GM12873 (cell line): ENCODE results near the gene PEPD.

ENCODE experiments used
- TF ChIP-seq, protein P1 (sequence below): IDR thresholded peaks from 2 replicates; pipeline ENCODE4 v1.5.1; 2012; ENCODE audit warnings: low read depth, mild to moderate bottlenecking, moderate library complexity, low read length, control low read depth; ENCODE audit not compliant: insufficient read depth; ENCODE audit errors: missing control alignments

Gene PEPD

DNA sequence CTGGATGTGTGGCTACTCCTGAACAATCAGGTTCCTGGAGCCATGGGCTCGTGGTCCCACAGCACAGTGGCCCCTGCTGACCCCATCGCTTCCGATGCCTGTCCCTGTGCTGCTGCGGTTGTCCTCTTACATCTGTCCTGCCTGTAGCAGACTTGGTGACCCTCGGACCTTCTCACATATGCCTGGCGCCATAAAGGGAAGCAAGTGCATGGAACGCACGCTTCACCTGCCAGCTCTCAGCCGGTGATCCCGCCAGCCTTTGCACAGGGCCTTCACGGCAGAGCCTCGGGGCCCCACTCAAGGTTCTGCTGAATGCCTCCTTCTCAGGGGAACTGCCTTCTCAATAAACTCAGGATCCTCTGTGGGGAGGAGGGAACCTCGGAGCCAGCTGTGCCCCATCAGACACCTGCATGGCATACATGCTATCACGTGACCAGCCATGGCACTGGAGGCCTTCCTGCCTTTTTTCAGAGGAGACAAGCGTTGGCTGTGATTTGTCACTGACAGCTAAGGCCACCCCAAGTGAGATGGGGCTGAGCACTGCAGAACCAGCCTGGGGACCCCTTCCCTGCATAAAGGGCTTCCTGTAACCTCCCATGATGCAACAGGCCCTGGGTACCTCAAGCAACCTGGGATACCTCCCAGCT, 24.3 kb downstream of the PEPD start:
- TF ChIP-seq, protein P1, sequence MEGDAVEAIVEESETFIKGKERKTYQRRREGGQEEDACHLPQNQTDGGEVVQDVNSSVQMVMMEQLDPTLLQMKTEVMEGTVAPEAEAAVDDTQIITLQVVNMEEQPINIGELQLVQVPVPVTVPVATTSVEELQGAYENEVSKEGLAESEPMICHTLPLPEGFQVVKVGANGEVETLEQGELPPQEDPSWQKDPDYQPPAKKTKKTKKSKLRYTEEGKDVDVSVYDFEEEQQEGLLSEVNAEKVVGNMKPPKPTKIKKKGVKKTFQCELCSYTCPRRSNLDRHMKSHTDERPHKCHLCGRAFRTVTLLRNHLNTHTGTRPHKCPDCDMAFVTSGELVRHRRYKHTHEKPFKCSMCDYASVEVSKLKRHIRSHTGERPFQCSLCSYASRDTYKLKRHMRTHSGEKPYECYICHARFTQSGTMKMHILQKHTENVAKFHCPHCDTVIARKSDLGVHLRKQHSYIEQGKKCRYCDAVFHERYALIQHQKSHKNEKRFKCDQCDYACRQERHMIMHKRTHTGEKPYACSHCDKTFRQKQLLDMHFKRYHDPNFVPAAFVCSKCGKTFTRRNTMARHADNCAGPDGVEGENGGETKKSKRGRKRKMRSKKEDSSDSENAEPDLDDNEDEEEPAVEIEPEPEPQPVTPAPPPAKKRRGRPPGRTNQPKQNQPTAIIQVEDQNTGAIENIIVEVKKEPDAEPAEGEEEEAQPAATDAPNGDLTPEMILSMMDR: no peak

DNA sequence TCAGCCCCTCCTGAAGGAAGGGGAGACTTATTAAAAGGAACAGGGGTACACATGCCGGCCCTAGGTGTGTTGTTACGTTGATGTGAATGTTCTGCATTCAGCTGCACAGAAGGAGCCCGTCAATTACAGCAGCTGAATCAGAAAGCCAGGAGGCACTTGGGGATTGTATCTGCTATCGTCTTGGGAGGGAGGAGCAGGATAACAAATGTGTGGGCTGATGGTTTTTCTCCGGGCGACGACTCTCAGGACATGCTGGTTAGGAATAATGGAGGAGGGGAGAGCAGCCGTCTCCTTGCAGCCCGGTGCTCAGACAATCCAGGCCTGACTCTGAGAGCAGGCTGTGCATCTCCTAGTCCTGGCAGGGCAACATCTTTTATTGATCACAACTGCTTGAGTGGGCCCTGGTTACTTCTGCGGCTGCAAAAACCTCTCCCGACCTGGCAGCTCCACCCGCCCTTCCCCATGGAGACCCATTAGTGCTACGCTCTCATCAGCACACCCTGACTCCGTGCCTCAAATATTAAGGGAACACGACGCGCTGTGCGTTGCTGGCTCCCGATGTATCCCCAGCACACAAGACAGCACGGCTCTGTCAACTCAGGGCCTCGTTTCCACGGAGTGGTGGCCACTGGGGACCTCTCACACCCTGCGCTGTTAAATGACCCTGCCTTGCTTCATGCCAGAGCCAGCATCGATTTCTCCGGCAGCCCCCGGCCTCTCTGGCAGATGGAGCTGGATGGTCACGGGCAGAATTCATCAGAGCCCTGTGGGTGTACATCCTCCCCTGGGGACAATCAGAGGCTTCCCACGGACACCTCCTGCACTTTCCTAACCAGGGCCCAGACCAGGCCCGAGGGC, 25.3 kb downstream of the PEPD start:
- TF ChIP-seq, protein P1: no peak

DNA sequence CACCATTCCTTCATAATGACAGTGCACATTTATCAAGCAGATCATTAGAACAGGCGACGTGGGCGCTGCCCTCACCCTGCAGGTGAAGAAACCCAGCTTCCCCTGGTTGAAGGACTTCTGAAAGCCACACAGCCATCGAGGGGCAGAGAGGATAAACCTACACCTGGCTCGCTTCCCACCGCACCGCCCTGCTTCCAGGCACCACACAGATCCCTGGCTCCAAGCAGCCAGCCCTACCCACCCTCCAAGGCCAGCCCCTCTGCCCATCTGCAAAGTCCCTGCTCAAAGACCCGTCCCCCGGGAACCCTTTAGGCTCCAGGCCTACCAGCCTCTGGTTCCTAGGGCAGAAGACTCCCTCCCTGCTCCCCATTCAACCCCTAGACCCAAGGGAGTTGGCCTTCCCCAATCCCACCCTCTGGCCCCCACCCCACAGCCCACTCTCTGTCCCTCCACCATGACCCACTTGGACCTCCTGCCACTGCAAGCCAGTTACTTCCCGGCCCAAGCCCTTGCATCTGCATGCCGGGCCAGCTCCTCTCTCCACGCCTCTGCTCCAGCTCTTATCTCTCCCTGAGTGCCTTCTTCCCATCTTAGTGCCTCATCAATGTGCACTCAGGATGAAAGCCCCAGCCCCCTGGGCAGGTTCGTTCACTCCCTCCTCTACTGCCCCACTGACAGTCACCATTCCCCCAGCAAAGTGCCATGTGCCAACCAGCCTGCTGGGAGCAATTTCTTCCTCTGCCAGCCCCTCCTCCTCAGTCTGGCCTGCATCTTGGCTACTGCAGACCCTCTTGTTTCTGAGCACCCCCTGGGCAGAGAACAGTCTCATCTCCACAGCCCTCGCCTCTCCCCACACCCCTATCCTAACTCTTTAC, 28.0 kb downstream of the PEPD start:
- TF ChIP-seq, protein P1: no peak

DNA sequence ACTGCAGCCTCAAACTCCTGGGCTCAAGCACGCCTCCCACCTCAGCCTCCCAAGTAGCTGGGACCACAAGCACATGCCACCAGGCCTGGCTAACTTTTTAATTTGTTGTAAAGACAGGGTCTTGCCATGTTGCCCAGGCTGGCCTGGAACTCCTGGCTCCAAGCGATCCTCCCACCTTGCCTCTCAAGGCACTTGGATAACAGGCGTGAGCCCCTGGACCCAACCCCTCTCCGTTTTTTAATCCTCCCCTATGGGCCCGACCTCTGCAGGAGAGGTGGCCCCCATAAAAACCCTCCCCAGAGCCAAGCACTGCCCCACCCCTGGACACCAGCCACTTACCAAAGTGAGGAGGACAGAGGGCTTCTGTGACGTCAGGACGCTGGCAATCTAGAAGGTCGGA, 28.6 kb downstream of the PEPD start:
- TF ChIP-seq, protein P1: no peak

DNA sequence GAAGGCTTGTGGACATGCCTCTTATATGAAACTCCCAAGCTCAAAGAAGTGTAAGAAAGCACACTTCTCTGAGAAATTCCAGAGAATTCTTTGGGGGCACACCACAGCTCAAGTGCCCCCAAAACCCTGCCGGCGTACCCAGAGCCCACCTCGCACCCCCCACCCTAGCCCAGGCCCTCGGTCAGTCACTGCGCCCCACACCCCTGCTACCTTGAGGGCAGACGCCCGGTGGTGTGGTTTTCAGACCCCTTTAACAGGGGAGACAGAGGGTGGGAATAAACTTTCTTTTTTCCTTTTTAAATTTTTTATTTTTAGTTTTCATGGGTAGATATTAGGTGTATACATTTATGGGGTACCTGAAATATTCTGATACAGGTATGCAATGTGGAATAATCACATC, 29.5 kb downstream of the PEPD start:
- TF ChIP-seq, protein P1: no peak

DNA sequence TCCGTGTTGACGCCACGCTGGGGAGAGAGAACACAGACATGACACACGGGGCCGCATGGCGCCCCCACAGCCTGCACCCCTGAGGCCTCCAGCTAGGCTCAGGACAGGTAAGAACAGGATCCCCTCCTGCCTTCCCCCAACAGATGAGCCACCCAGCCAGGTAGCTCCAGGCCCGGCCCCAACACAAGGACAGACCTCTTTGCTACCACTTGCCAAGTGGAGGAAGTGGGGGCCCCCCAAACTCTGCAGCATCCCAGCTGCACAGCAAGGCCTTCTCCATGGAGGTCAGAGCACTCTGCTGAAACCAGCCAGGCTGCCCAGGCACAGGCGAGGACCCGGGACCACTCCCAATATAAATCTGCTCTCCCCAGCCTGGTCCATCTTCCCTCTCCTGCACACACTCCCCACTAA, 31.5 kb downstream of the PEPD start:
- TF ChIP-seq, protein P1: no peak

DNA sequence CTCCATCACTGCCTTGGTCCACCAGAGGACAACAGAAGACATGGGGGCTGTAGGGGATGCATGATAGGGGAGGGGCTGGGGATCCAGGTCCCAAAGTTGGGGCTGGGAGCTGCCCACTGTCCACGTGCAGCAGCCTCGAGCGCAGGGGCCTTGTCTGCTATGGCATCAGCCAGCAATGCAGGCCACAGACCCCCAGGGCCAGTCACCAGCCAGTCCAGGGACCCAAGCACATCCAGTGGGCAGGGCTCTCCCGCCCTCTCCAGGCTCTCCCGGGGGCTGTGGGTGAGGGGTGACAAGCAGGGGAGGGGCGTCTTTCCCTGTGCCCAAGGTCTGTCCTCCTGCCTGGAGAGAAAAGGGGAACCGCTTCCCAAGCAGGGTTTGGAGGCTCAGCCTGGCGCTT, 32.8 kb downstream of the PEPD start:
- TF ChIP-seq, protein P1: no peak
